NCI-H146 treated with DMSO at 0.1 percent for 48 hours (cell line): ENCODE measurements around the gene TADA3.

ENCODE experiments used
- DNase-seq: peaks from one replicate; lab custom pipeline; 2025; ENCODE audit not compliant: unreplicated experiment; lab: John Stamatoyannopoulos, UW

Gene TADA3

GRCh38 chr3:9731206-9732079 is 60.8 kb downstream of the TADA3 start, which contains the start of gene BRPF1:
BRPF1 (plus strand) TSS chr3:9731735; CDS start chr3:9734141, 2,406 bp downstream.
- peak; percentile 80 for DNase-seq

GRCh38 chr3:9730657-9731205 is 61.5 kb downstream of the TADA3 start:
- DNase-seq, result peak; percentile 78
